Ectodermal cell (in vitro differentiated cells): Measurements from ENCODE around the gene ZFP90.

Experiments used
- H3K27ac ChIP-seq: 2 replicates; pipeline ENCODE4 v1.7.0; 2013; ENCODE audit warnings: mild to moderate bottlenecking, low read depth, low read length; ENCODE audit not compliant: insufficient read depth, poor library complexity, severe bottlenecking
- H3K27me3 ChIP-seq: 2 replicates; pipeline ENCODE4 v1.7.0; 2013; ENCODE audit warnings: mild to moderate bottlenecking, low read length; ENCODE audit not compliant: insufficient read depth, control insufficient read depth, poor library complexity, severe bottlenecking
- H3K36me3 ChIP-seq: one replicate; pipeline ENCODE4 v1.7.0; 2013; ENCODE audit warnings: low read length; ENCODE audit not compliant: control insufficient read depth, insufficient read depth
- H3K4me1 ChIP-seq: one replicate; pipeline ENCODE4 v1.7.0; 2013; ENCODE audit warnings: low read length; ENCODE audit not compliant: control insufficient read depth, insufficient read depth
- H3K4me3 ChIP-seq: 2 replicates; pipeline ENCODE4 v1.7.0; 2013; ENCODE audit warnings: low read depth, low read length, control low read depth; ENCODE audit not compliant: insufficient read depth
- H3K9me3 ChIP-seq: 2 replicates; pipeline ENCODE4 v1.7.0; 2013; ENCODE audit warnings: mild to moderate bottlenecking, low read length, moderate library complexity; ENCODE audit not compliant: control insufficient read depth
- WGBS, 2 experiments: methylation state at CpG; one replicate each; pipeline ENCODE4 v1.1.7; 2013; ENCODE audit warnings: missing lambda C conversion rate in 2 of 2; 5-methylcytosine and 5-hydroxymethylcytosine counted together

The ZFP90 gene

DNA sequence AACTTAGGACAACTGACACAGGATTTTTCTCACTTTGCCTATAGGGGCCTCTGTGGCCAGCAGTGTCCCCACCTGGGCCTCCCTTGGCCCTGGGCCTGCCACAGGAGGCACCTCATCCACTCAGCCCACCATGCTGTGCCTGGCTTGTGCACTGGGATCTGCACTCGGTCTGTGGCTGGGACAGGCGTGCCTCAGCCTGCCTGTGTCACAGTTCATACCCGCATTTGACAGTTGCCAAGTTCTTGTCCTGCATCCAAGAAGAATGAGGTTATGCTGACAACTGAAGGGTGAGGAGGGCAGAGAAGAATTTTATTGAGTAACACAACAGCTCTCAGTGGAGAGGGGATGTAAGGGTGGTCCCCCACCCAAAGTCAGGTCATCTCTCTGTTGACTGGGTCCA is 36.0 kb downstream of the ZFP90 start:
- Histone ChIP-seq H3K27ac (no peak overlapping the region), H3K36me3 (no peaks in the 10 kb centered on the region), H3K4me3 (no peak overlapping the region), H3K9me3 (peaks cover under 1% of the 10 kb centered on the region), H3K4me1 (no peaks in the 10 kb centered on the region), H3K27me3 (no peaks in the 10 kb centered on the region)
- 95% methylated on average over 3 of the region's 3 CpGs for WGBS, 2 experiments

DNA sequence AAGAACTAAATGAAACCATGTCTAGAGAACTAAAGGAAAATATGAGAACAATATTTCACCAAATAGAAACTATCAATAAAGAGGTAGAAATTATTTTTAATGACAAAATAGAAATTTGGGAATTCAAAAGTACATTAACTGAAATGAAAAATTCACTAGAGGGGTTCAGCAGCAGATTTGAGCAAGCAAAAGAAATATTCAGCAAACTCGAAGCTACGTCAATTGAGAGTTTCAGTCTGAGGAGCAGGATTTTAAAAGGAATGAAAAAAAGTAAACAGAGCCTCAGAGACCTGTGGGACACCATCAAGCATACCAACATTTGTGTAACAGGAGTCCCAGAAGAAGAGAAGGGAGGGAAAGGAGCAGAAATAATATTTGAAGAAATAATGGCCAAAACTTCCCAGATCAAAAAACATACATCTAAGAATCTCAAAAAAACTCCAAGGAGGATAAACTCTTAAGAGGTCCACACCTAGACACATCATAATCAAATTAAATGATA is 38.3 kb downstream of the ZFP90 start:
- H3K4me1 ChIP-seq: no peaks in the 10 kb centered on the region
- H3K9me3 ChIP-seq: no peaks in the 10 kb centered on the region
- H3K36me3 ChIP-seq: no peaks in the 10 kb centered on the region
- no peak overlapping the region for H3K27ac ChIP-seq
- H3K4me3 ChIP-seq: no peak overlapping the region
- no peaks in the 10 kb centered on the region for H3K27me3 ChIP-seq
- 93 to 96% methylated on average over 2 of the region's 2 CpGs for WGBS, 2 experiments

DNA sequence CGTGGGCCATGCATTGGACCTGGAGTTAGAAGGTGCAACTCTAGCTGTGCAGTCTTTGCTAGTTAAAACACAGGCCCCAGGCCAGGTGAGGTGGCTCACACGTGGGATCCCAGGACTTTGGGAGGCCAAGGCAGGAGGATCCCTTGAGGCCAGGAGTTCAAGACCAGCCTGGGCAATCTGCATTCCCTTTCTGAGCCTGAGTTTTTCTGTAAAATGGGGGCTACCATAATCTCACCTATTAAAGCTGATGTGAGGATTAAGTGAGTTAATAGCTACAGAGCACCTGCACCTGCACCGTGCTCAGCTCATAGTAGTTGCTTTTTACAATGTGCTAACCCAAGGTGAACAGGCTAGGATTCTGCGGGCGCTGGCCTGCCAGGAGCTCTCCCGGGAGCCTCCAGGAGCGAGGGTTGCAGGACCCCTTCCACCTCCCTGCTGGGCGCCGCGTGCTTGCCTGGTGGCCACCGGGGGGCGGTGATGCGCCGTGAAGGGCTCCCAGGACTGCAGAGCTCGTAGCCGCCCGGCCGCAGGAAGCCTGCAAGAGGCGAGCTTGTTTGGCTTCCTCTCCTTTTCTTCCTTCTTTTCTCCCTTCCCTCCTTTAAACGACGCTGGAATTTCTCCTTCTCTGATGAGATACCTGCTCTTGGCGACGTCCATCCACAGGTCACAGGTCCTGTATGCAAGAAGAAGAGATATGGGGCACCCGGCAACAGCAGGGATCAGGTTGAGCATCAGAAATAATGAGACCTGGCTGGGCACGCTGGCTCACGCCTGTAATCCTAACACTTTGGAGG is 51.3 kb downstream of the ZFP90 start:
- 29 to 30% methylated on average over 26 of the region's 26 CpGs for WGBS, 2 experiments
- H3K9me3 ChIP-seq: no peaks in the 10 kb centered on the region
- no peaks in the 10 kb centered on the region for H3K27me3 ChIP-seq
- no peaks in the 10 kb centered on the region for H3K36me3 ChIP-seq
- no peak overlapping the region for H3K27ac ChIP-seq
- no peaks in the 10 kb centered on the region for H3K4me1 ChIP-seq
- no peak overlapping the region for H3K4me3 ChIP-seq

DNA sequence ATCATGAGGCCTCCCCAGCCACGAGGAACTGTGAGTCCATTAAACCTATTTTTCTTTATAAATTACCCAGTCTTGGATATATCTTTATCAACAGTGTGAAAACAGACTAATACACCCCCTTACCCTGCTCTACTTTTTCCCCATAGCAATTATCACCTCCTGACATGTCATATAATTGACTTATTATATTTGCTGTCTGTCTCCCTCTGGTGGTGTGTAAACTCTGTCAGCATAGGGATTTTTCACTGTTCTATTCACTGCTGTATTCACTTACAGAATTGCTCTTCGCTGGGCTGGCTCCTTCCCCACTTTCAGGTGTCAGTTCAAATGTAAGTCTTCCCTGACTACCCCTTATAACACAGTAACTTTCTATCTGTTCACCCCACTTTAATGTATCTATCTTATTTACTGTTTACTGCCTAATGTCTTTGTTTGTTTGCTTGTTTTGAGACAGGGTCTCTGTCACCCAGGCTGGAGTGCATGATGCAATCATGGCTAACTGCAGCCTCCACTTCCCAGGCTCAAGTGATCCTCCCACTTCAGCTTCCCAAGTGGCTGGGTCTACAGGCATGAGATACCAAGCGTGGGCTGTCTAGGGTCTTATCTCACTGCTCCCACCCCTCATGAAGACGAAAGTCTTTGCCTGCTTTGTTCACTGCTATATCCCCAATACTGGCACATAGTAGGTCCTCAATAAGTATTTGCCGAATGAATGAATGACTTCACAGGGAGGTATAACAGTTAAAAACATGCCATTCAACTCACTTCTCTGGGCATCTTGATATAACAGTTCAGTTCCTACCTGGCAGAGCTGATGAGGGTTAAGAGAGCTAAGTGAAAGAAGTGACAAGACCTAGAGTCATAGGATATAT is 53.6 kb downstream of the ZFP90 start:
- H3K36me3 ChIP-seq: no peaks in the 10 kb centered on the region
- H3K27me3 ChIP-seq: no peaks in the 10 kb centered on the region
- WGBS, 2 experiments: 91 to 95% methylated on average over 5 of the region's 5 CpGs
- no peak overlapping the region for H3K27ac ChIP-seq
- no peak overlapping the region for H3K4me3 ChIP-seq
- no peaks in the 10 kb centered on the region for H3K4me1 ChIP-seq
- H3K9me3 ChIP-seq: no peaks in the 10 kb centered on the region

DNA sequence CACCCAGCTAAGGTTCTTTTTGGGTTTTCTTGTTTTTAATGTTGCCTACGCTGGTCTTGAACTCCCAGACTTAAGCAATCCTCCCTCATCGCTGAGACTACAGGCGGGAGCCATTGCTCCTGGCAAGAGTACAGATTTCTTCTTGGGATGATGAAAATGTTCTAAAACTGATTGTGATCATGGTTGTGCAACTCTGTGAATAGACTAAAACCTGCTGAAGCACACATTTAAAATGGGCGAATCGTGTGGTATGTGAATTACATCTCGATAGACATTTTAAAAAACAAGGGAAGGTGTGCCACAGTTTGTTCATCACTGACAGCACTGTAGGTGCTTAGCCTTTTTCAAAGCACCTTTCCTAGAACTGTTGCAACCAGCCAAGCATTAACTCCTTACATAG is 57.2 kb downstream of the ZFP90 start:
- no peaks in the 10 kb centered on the region for H3K27me3 ChIP-seq
- H3K4me1 ChIP-seq: no peaks in the 10 kb centered on the region
- H3K36me3 ChIP-seq: no peaks in the 10 kb centered on the region
- no peak overlapping the region for H3K4me3 ChIP-seq
- H3K9me3 ChIP-seq: no peaks in the 10 kb centered on the region
- WGBS, 2 experiments: 94 to 95% methylated on average over 6 of the region's 6 CpGs
- no peak overlapping the region for H3K27ac ChIP-seq

DNA sequence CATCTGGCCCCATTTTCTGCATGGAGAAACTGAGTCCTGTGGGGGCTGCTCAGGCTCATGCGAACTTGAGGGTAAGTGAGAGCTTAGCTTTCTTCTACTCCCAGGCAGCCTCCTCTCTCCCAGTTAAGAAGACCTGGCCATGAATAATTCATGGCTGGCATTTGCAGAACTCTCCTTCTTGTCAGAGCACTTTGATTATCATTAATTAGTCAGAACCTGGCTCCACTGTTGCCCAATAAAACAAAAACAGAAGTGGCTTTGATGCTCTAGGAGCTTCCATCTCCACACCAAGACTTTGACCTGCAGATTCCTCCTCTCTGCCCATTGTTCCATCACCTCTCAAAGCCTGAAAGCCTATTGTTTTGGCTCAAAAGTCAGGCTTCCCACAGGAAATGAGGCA is 60.5 kb downstream of the ZFP90 start:
- H3K9me3 ChIP-seq: no peaks in the 10 kb centered on the region
- no peaks in the 10 kb centered on the region for H3K4me1 ChIP-seq
- H3K36me3 ChIP-seq: no peaks in the 10 kb centered on the region
- no peak overlapping the region for H3K27ac ChIP-seq
- no peaks in the 10 kb centered on the region for H3K27me3 ChIP-seq
- H3K4me3 ChIP-seq: no peak overlapping the region
- 86 to 96% methylated on average over 1 of the region's 1 CpG for WGBS, 2 experiments

DNA sequence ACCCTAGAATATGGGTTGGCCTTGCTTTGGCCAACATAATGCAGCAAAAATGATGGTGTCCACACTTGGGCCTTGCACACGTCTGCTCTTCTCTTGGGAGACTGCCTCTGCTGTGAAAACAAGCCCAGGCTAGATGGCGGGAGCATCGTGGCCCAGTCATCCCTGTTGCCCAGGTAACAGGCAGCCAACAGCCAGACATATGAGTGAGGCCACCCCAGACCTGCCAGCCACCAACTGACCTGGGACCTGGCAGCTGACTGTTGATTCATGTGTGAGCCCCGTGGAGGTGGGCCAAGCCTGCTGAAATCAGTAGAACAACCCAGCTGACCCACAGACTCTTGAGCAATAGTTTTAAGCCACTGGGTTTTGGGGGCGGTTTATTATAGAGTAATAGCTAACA is 66.7 kb downstream of the ZFP90 start:
- Histone ChIP-seq H3K9me3 (no peaks in the 10 kb centered on the region), H3K27me3 (no peaks in the 10 kb centered on the region), H3K27ac (no peak overlapping the region), H3K36me3 (no peaks in the 10 kb centered on the region), H3K4me1 (no peaks in the 10 kb centered on the region), H3K4me3 (no peak overlapping the region)
- 81 to 84% methylated on average over 5 of the region's 5 CpGs for WGBS, 2 experiments

DNA sequence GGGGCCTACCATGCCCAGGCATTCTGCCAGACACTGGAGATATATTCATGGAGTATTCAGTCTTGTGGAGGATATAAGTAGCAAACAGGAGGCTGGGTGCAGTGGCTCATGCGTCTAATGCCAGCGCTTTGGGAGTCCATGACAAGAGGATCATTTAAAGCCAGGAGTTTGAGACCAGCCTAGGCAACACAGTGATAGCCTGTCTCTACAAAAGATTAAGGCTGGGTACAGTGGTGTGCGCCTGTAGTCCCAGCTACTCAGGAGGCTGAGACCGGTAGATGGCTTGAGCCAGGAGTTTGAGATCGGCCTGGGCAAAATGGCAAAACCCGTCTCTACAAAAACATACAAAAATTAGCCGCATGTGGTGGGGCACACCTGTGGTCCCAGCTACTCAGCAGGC is 68.4 kb downstream of the ZFP90 start:
- WGBS, 2 experiments: 87 to 88% methylated on average over 7 of the region's 7 CpGs
- Histone ChIP-seq H3K27ac (no peak overlapping the region), H3K9me3 (no peaks in the 10 kb centered on the region), H3K36me3 (no peaks in the 10 kb centered on the region), H3K4me1 (no peaks in the 10 kb centered on the region), H3K27me3 (no peaks in the 10 kb centered on the region), H3K4me3 (no peak overlapping the region)

DNA sequence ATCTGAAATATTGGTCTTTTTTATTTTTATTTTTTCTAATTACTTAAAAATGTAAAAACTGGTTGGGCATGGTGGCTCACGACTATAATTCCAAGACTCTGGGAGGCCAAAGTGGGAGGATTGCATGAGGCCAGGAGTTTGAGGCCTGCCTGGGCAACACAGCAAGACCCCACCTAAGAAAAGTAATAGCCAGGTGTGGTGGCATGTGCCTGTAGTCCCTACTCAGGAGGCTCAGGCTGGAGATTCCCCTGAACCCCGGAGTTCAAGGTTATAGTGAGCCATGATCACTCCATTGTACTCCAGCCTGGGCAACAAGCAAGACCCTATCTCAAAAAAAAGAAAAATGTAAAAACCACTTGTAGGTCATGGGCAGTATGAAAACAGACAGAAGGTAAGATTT is 69.2 kb downstream of the ZFP90 start:
- 87 to 92% methylated on average over 2 of the region's 2 CpGs for WGBS, 2 experiments

DNA sequence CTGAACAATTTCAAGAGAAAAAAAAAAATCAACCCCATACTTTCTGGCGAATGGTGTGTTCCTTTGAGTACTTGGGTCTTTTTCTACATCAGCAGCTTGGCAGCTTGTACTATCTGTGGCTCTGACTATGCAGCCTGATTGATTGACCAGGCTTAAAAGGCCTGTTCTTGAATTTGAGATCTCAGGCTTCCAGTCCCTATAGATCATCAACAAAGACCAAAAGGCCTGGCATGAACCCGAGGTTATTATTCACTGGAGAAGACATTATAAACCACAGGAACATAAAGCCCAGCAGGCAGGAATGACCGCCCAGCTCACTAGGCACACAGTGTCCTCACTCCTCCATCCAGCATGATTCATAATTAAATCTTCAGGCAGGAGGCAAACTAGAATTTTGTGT is 73.9 kb downstream of the ZFP90 start:
- no peaks in the 10 kb centered on the region for H3K27me3 ChIP-seq
- no peaks in the 10 kb centered on the region for H3K36me3 ChIP-seq
- WGBS, 2 experiments: 88 to 92% methylated on average over 3 of the region's 3 CpGs
- H3K9me3 ChIP-seq: peaks cover 2% of the 10 kb centered on the region
- H3K4me3 ChIP-seq: no peak overlapping the region
- no peaks in the 10 kb centered on the region for H3K4me1 ChIP-seq
- no peak overlapping the region for H3K27ac ChIP-seq

More for the DNA sequence above, 69.2 kb downstream of the ZFP90 start:
- no peaks in the 10 kb centered on the region for H3K27me3 ChIP-seq
- H3K4me3 ChIP-seq: no peak overlapping the region
- H3K27ac ChIP-seq: no peak overlapping the region
- H3K9me3 ChIP-seq: no peaks in the 10 kb centered on the region
- no peaks in the 10 kb centered on the region for H3K4me1 ChIP-seq
- no peaks in the 10 kb centered on the region for H3K36me3 ChIP-seq
